Cardiac septum (tissue), 1 donor: ENCODE data around the gene SMIM36. TPM values are rescaled to one million over a fixed set of nuclear protein-coding genes. Genes with fewer than 3 reads are reported as not detected.
"Not testable (repeated sequence)": the region's sequence is repeated elsewhere in the genome, so short reads cannot be mapped to it uniquely, and the experiment has no call there.

Source experiments
- DNase-seq: peaks from one replicate; pipeline ENCODE4 v3.0.0-alpha.2; 2020; ENCODE audit warnings: low spot score
- intact Hi-C: fragments of 100-400 bp; cut with DNase I; formaldehyde crosslinking; loops from one replicate; pipeline ENCODE4 v1.14.0; 2022
- total RNA-seq: library from RNA; stranded (reverse); fragmentation: NEBNext Ultra II Directional; extraction: Animal tissue kit (Norgen Biotek cat#: 25700); gene quantifications from one replicate; pipeline ENCODE4 v1.2.1, GENCODE V29; 2021
- donor health status: DM: no; HTN: no; CAD: no.

SMIM36 gene
- total RNA-seq, 1 donor from 2014 or later: not detected

DNA sequence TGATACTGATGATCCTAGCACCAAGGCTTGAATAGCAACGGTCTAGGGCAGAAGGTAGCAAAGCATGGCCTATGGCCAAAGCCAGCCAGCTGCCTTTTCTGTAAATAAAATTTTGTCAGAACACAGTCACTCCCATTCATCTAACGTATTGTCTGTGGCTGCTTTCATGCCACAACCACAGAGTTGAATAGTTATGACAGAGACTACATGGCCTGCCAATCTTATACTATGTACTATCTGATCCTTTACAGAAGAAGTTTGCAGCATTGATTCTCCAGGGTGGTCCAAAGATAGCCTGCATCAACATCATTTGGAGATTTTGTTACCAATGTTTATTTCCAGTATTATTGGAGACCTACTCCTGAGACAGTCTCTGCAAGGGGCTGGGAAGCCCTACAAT, 69.7 kb downstream of the SMIM36 start:
- DNase-seq: no peak
- intact Hi-C loops: no loop called here

DNA sequence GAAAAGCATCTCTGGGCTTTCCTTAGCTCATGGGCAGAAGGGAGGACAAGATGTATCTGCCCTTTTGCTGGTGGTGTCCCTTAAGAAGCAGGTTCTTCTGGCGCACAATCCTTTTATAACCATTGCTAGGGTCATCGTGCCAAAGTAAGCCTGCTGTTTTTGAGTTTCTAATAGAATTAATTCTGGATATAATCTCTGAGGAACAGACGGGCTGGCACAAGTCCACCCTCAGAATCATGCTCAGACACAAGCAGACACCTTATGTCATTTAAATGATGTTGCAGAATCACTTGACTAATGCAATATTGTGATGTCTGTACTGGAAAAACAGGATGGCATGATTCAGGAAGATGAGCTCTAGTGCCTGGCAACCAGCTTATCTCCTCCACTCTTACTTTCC, 70.9 kb downstream of the SMIM36 start:
- no peak for DNase-seq
- intact Hi-C loops: no loop called here

DNA sequence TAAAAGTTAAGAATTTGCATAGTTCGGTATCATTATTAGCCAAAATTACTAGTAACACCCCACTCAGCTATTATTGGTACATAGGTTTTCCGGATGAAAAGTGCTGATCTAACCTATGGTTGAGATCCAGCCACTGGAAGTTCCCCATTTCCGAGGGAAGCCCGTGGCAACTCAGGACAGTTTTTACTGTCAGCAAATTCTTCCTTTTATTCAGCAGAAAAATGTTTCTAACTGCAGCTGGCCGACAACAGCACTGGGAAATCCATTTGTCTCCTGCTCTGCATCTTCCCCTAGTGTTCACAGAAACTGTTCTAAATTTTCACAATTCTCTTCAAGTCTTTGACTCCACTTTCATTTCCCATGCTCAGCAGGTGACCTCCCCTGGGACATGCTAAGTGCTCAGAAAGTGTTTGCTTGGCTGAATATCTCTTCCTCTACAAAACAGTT, 74.1 kb downstream of the SMIM36 start:
- no peak for DNase-seq
- intact Hi-C loops: no loop called here

DNA sequence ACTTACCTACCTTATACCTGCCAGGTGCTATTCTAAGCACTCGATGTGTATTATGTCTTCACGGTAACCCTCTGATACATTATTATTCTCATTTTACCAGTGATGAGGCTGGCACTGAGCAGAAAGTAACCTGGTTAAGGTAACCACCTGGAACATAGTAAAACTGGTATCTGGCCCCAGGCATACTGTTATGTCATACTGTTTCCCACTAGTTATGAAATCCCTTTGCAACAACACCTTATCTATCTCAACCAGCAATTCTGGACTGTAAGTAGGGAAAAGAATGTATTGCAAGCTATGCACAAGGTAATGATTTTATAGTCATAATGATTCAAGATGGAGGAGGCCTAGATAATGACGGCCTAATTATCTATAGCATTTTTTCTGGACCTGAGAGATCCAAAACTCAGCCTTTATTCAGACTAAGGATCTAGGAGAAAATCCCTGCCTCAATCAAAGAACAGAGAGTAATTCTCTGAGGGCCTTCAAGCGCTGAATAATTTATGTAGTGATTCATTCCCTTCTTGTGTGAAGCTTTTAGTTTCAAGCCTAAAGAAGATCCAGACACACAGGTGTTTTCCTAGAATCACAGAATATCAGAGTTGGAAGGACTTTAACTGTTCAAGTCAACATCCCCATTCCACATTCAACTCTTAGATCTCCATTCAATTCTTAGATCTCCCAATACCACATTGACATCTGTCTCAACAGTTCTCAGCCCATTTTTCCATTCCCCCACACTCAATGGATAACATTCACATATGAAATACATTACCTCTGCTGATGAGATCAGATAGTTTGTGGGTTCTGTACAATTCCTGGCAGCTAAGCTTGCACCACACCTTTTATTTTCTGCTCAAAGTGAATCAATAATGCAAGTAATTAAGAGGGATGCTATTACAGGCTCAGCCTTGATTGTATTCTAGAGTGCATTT, 74.8 kb downstream of the SMIM36 start:
- no peak for DNase-seq

DNA sequence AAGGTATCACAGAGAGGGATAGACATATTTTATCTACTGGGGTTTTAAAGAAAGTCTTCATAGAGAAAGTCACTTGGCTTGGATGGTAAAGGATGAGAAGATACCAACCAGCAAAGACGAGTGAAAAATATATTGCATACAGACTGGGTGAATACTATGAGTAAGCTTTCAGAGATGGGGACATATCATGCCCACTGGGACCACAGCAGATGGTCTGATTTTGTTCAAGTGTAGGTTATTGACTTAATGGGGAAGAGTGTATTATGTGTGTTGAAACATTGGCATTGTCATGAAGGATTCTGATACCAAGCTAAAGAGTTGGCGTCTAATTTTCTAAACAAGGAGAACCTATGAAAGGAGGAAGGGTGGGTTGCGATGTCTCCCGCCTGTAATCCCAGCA, 75.8 kb downstream of the SMIM36 start:
- intact Hi-C loops: no loop called here
- no peak for DNase-seq

More for the DNA sequence above, 74.8 kb downstream of the SMIM36 start:
- intact Hi-C loops: no loop called here

DNA sequence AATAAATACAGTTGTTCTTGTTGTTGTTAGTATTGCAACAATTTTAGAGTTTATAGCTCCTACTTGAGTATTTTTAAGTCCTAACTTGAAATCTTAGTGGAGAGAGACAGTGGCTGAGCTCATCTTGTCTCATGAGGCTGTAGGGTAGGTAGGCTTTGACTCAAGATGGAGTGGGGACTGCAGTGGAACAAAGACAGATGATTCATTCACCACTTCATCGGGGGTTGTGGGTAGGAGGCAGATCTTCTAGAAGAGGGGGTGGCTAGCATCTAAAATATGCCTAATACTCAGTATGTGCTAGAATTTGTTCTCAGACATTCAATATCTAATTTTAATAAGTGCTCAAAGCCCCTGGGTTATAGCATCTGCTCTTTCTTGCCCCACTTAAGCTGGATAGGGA, 76.5 kb downstream of the SMIM36 start:
- no peak for DNase-seq
- intact Hi-C loops: no loop called here

DNA sequence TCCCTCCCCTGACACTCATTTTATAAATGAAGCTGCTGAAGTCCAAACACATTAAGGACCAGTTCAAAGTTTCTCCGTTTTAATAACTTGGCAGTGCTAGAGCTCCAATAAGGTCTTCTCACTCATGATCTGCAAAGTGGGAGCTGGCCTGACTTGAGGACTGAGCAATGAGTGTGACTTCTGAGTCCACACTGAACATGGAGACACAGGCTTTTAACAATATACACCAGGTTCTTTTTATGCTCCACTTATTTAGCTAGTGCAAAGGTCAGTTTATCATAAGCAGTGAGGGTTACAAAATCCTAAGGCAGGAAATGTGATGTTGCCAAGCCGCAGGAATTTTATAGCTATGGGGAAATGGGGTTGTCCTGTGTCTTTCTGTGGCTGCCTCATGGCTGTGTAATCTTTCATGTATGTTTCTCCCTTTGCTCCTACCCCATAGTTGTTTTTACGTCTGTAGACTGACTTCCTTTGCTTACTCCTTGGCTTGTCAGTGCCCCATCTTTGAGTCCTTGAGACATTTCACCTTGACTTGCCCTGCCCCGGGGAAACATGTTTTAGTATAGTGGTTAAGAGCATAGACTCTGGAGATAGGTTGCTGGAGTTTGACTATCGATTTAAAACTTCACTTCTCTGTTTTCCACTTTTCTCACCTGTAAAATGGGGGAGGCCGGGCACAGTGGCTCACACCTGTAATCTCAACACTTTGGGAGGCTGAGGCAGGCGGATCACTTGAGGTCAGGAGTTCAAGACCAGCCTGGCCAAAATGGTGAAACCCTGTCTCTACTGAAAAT, 77.4 kb downstream of the SMIM36 start:
- intact Hi-C loops: no loop called here
- no peak for DNase-seq

DNA sequence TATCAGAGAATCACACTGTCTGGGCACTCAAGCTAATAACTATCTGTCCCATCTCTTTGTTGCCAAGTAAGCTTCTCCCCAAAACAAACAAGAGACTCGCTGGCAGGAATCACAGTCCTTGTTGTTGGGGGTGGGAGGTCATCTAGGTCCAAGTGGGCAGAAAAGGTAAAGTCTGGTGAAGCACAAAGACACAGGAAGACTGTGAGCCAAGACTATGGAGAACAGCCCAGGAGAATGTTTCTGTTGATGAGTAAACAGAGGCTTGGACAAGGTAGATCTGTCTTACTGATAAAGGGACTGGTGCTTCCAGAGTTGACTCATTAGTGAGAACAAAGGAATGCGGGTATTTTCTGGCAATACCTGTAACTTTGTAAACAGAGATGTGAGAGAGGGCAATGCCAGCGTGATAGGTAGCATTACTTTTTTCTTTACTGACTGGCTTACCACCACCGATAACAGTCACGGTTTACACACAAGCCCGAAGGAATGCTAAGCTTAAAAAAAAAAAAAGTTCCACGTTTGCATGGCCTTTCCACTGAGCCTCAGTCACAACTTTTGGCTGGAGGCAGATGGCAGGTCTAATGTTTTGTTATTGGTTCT, 78.1 kb downstream of the SMIM36 start:
- intact Hi-C loops: no loop called here

DNA sequence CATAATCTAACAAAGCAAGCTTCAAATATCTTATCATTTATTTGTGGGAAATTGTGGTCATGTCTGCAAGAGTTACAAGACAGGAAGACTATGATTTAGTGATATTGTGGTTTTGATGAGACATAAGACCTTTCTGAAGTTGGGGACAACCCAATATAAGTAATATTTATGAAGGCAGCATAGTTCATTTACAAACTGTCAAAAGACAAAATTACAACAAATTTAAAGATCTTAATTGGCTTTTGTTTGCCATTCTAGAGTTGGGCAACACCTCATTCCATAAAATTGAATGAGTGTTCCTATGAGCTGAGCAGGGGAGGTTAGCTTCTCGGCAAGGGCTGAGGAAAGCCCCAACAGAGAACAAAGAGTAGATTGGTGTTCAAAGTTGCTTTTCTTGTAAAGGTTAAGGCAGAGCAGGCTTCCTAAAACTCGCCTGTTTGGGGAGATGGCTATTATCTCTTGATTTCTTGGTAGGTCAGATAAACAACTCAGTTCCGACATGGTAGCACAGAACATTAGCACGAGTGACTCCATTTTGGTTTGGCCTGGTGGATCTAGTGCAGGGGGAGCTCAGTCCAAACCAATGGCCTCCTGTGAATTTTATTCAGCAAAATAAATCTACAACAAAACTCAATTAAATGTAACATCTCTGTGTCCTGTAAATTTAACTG, 78.8 kb downstream of the SMIM36 start:
- intact Hi-C loops: no loop called here
- no peak for DNase-seq

More for the DNA sequence above, 78.1 kb downstream of the SMIM36 start:
- no peak for DNase-seq

DNA sequence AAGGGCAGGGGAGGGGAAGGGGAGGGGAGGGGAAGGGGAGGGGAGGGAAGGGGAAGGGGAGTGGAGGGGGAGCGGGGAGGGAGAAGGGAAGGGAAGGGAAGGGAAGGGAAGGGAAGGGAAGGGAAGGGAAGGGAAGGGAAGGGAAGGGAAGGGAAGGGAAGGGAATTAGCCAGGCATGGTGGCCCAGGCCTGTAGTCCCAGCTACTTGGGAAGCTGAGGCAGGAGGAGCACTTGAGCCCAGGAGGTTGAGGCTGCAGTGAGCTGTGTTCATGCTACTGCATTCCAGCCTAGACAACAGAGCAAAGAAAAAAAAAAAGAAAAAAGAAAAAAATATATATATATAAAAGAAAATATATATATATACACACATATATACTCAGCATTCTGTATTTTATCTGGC, 79.3 kb downstream of the SMIM36 start:
- DNase-seq, intact Hi-C loops: not testable (repeated sequence)

DNA sequence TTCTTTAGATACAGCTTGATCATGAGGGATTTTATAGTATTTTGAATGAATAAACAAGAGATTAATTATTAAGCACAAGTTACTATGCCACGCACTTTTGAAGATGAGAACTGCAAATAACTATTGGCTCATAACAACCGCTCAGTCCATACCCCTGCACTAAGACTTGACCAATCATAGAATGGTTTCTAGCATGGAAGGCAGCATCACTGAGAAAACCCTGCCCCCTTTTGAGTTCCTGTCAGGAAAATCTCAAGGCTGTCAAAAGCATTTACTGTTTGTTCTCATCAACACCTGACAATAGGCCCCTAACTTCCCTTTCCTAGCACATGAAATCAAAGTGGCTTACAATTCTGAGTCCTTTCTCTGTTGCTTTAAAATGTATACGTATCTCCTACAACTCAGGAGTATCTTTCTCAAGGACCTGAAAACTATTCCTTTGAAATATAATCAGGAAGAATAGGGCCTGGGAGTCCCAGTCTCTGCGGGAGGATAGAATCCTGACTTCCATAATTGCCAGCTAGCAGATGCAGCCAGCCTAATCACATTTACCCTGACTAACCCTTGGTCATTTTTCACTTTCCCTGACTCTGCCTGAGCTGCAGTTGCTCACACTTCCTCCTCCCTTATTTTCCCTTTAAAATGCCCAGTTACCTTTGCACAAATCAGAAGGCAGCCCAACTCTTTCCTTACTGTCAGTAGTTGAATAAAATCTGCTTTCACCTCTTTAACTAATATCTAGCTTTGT, 80.5 kb downstream of the SMIM36 start:
- intact Hi-C loops: no loop called here
- no peak for DNase-seq

DNA sequence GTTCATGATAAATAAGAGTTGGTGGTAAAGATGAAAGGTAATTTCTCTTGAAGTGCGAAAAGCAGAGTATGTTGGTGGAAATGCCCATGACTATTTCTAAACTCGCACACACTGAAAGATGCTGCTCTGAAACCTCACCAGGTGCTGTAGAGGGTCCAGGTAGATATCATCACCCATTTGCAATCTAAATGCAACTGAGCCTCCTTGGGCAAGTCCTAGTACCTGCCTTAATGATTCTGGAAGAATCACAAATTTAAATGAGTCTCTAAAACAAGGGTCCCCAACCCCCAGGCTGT, 83.7 kb downstream of the SMIM36 start:
- intact Hi-C loops: loop anchor here (10.0 kb wide), 1 partner anchor 297 kb away; the partner anchor contains the start of gene TMEM100
- no peak for DNase-seq

DNA sequence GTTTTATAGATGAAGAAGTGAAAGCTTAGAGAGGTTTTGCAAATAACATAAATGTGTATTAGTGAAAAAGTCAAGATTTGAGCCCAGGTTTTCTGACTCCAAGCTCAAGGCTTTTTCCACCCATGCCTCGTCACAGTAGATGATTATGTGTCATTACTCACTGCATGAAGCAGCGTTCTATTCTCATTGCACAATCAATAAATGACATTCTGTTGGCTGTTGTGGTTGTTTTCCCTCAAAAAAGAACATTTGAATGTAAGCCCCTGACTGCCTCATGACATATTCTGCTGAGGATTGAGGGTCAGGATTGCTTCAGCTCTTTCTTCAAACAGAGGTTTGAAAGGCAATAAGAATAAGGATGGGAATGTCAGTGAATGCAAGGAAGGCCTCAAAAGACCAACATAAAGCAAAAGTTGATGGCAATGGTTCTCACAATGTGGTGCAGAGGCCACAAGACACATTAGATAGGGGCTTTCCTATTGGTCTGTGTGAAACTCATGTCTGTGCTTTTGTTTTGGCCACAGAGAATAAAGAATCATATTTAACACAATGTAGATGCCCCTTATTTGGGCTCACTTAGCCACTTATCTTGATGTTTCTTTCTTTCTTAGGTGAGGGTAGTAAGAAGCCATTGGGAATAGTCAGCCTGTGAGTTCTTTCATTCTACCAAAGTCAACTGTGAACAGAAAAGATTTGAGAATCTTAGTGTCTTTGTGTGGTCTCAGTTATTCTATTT, 84.2 kb downstream of the SMIM36 start:
- DNase-seq: no peak
- intact Hi-C loops: loop anchor here (10.0 kb wide), 1 partner anchor 298 kb away; the partner anchor contains the start of gene TMEM100

DNA sequence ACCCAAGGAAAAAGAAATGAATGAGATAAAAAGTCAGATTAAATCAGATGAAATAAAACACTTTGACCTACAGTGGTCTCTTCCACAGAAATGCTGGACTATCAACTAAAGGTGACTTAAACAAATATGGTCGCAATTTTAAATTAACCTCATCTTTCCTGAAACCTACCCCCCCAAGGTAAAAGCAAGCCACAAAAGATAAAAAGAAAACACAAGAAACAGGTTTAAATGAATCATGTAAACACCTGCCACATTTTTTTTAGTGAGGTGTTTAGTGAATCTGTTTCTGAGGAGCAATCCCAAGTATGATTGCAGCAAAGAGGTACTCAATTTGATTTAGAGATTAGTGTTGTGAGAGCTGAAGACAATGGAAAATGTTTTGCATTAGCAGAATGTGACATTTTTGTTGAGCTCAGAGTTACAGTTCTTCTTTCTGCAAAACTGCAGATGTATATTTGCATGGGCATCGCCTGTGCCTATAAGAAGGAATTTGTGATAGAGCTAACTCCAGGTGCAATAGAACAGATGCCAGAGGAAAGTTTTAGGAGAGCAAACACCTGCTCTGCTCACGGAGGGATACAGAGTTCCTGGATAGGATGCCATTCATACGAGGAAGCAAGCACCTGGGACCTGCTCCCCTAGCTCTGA, 86.2 kb downstream of the SMIM36 start:
- intact Hi-C loops: loop anchor here (10.0 kb wide), 1 partner anchor 300 kb away; the partner anchor contains the start of gene TMEM100
- no peak for DNase-seq

DNA sequence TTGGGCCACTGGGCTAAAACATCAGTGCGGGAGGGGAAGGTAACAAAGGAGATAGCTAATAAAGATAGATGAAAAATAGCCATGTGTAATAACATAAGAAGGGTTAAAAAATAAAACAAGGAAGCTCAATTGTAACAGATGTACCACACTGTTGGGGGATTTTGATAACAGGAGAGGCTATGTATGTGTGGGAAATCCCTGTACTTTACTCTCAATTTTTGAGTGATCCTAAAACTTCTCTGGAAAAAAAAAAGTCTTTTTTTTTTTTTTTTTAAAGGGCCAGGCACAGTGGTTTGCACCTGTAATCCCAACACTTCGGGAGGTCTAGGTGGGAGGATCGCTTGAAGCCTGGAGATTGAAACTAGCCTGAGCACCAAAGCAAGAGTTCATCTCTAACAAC, 87.7 kb downstream of the SMIM36 start:
- intact Hi-C loops: loop anchor here (10.0 kb wide), 1 partner anchor 301 kb away; the partner anchor contains the start of gene TMEM100
- DNase-seq: no peak

DNA sequence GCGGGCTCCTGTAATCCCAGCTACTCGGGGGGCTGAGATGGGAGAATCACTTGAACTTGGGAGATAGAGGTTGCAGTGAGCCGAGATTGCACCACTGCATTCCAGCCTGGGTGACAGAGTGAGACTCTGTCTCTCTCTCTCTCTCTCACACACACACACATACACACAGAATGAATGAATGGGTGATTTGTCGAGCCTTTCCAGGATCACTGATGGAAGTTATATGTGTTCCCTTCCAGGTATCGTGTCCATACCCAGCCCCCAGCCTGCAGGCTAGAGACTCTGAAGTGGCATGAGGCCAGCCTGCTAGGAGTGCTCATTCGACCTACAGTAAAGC, 88.5 kb downstream of the SMIM36 start:
- intact Hi-C loops: loop anchor here (10.0 kb wide), 1 partner anchor 302 kb away; the partner anchor contains the start of gene TMEM100
- DNase-seq: not testable (repeated sequence)

DNA sequence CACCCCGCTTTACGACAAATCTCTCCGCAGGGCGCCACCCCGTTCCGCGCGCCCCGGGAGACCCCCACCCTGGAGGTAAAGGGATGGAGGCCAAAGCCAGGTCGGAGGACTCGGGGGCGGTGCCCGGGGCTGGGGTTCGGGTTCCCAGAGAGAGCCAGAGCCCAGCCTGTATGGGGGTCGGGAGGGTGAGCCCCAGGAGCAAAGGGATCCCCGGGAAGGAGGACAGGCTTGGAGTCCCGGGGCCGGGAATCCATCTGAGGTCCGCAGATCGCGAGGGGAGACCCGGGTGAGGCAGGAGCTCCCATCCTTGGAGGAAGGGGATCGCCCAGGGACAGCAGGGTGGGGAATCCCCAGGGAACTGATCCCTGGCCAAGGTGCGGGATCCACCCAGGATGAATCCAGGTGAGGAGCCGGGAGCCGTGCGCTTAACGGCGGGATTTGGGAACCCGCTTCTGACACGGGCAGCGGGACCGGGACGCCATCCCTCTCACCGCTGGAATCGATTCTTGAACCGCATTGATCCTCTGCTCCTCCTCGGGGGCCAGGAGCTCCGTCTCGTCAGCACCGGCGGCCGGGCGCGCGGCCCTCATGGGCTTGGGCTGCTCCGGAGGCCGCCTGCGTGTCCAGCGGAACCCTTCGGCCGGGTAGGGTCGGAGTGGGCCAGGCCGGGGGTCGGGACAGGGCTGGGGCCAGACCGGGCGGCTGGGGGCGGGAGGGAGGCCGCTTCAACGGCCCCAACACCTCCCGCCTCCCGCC, 89.9 kb downstream of the SMIM36 start, which contains the start of gene MMD:
MMD (minus strand) TSS at position 657 of the 756 bp plus-strand sequence; CDS start at position 517, 140 bp downstream.
- intact Hi-C loops: loop anchor here (10.0 kb wide), 1 partner anchor 303 kb away; the partner anchor contains the start of gene TMEM100
- peak; percentile 75 for DNase-seq
